Nephron progenitor cell (in vitro differentiated cells): ENCODE results near the gene FGF9.

Experiments
- DNase-seq: peaks from one replicate; pipeline ENCODE4 v3.0.0; 2021
- H3K27ac Mint-ChIP-seq: 2 replicates; pipeline ENCODE4 v1.8.0; 2021; ENCODE audit warnings: mild to moderate bottlenecking, moderate library complexity, mixed read lengths
- H3K27me3 Mint-ChIP-seq: 2 replicates; pipeline ENCODE4 v1.8.0; 2021; ENCODE audit warnings: mild to moderate bottlenecking, low read depth, mixed read lengths; ENCODE audit not compliant: poor library complexity
- H3K36me3 Mint-ChIP-seq: 2 replicates; pipeline ENCODE4 v1.8.0; 2021; ENCODE audit warnings: low read depth, mixed read lengths
- H3K4me1 Mint-ChIP-seq: 2 replicates; pipeline ENCODE4 v1.8.0; 2021; ENCODE audit warnings: mixed read lengths
- H3K4me3 Mint-ChIP-seq: 2 replicates; pipeline ENCODE4 v1.8.0; 2021; ENCODE audit warnings: mild to moderate bottlenecking, moderate library complexity, mixed read lengths
- H3K9me3 Mint-ChIP-seq: 2 replicates; pipeline ENCODE4 v1.8.0; 2021; ENCODE audit warnings: mild to moderate bottlenecking, moderate library complexity, mixed read lengths
- CTCF ChIP-seq: fragments of 200-600 bp; sonication (generic); IDR thresholded peaks from 2 replicates; pipeline ENCODE4 v1.5.0; 2021; ENCODE audit warnings: antibody characterized with exemption

The FGF9 gene

GRCh38 chr13:21723807-21724505, 53.1 kb downstream of the FGF9 start:
- H3K27ac Mint-ChIP-seq, result peak overlapping the region; percentile 63
- no peak for DNase-seq
- peaks cover 18% of the 10 kb centered on the region for H3K4me1 Mint-ChIP-seq
- peaks cover 5% of the 10 kb centered on the region for H3K36me3 Mint-ChIP-seq
- no peak overlapping the region for H3K4me3 Mint-ChIP-seq
- peaks cover 7% of the 10 kb centered on the region for H3K27me3 Mint-ChIP-seq
- peaks cover 25% of the 10 kb centered on the region for H3K9me3 Mint-ChIP-seq
- TF ChIP-seq CTCF, result no peak

- no peak for DNase-seq
- Mint-ChIP-seq H3K4me1 (peaks cover 14% of the 10 kb centered on the region), H3K4me3 (no peak overlapping the region), H3K36me3 (peaks cover 5% of the 10 kb centered on the region), H3K27ac (no peak overlapping the region), H3K9me3 (peaks cover 24% of the 10 kb centered on the region), H3K27me3 (peaks cover 4% of the 10 kb centered on the region)
- no peak for TF ChIP-seq CTCF
Measured at GRCh38 chr13:21730186-21730880, 59.5 kb downstream of the FGF9 start.

- Mint-ChIP-seq H3K4me3 (no peak overlapping the region), H3K4me1 (peaks cover 32% of the 10 kb centered on the region), H3K27ac (no peak overlapping the region), H3K27me3 (no peaks in the 10 kb centered on the region), H3K36me3 (no peaks in the 10 kb centered on the region), H3K9me3 (peaks cover 6% of the 10 kb centered on the region)
- TF ChIP-seq CTCF, result no peak
- DNase-seq, result no peak
Measured at GRCh38 chr13:21733475-21734263, 62.8 kb downstream of the FGF9 start.

- Mint-ChIP-seq H3K9me3 (peaks cover 6% of the 10 kb centered on the region), H3K4me1 (peaks cover 38% of the 10 kb centered on the region), H3K27me3 (no peaks in the 10 kb centered on the region), H3K36me3 (no peaks in the 10 kb centered on the region), H3K4me3 (no peak overlapping the region), H3K27ac (no peak overlapping the region)
- TF ChIP-seq CTCF, result no peak
- DNase-seq, result no peak
Measured at GRCh38 chr13:21734961-21735360, 64.1 kb downstream of the FGF9 start.

- no peak for TF ChIP-seq CTCF
- no peaks in the 10 kb centered on the region for H3K27me3 Mint-ChIP-seq
Measured at GRCh38 chr13:21735701-21736401, 65.0 kb downstream of the FGF9 start.

More at GRCh38 chr13:21735701-21736401, 65.0 kb downstream of the FGF9 start:
- Mint-ChIP-seq H3K4me1 (peaks cover 37% of the 10 kb centered on the region), H3K9me3 (peaks cover 6% of the 10 kb centered on the region), H3K4me3 (no peak overlapping the region), H3K27ac (peak overlapping the region; percentile 85), H3K36me3 (no peaks in the 10 kb centered on the region)
- peak; percentile 17 for DNase-seq
